ENCODE data around the gene UST. TPM values are rescaled to one million over a fixed set of nuclear protein-coding genes. Genes with fewer than 3 reads are reported as not detected.

UST gene
- total RNA-seq, 1 experiment from 2014 or later, result 32.1 TPM

DNA sequence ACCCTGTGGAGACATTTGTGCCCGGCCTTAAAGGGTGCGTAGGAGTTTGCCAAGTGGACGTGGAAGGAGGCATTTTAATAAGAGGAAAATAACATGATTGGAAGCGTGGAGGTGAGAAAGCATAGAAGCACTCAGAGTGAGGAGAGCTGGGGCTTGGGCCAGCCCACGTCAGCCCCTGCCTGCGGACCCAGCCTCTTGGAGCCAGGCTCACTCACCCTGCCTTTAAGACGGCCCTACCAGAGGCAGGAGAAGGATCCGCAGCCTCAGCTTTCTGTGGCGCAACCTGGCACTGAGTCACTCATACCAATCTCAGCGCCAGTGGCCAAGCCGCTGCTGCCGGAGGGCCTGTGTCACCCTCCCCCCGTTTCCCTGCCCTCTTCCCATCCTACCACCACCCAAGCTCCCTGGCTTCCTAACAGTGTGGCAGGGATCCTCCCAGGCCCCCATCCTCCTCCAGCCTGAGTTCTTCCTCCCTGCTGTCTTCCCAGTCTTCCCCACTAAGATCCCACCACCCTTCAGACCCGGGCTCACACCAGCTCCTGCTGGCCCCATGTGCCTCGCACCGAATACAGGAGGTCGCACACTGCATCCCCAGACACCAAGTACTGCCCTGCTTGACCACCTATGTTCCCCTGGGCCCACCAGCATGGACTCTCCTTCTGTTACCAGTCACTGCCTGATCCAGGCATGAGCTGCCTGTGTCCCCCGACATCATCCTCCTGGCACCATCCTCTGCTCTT, 285.2 kb downstream of the UST start:
- ChIA-PET CTCF (interaction anchor here (0.8 to 1.8 kb wide), 6 partner anchors 12 to 472 kb away, joined by 3 to 12 read pairs (median 3); no protein-coding TSS in a partner anchor), POLR2A (interaction anchor here (0.5 kb wide), 1 partner anchor 40 kb away, joined by 7 read pairs; no protein-coding TSS in a partner anchor)
- H3K9me3 Mint-ChIP-seq, result no peaks in the 10 kb centered on the region
- H3K27me3 Mint-ChIP-seq (ENCODE audit: low read depth), result no peaks in the 10 kb centered on the region
- H3K27ac Mint-ChIP-seq, result no peak overlapping the region
- no peak for TF ChIP-seq ZNF263 (CRISPR knock-in tag; IDR thresholded peaks at IDR 0.05; ENCODE audit: low read depth)
- no peak for TF ChIP-seq FOXP1 (CRISPR knock-in tag; IDR thresholded peaks at IDR 0.05; ENCODE audit: borderline replicate concordance)
- no peak for TF ChIP-seq ZNF396 (CRISPR knock-in tag; IDR thresholded peaks at IDR 0.05; ENCODE audit: borderline replicate concordance)
- TF ChIP-seq EMX1 (CRISPR knock-in tag; IDR thresholded peaks at IDR 0.05), result no peak
- TF ChIP-seq, protein P1, sequence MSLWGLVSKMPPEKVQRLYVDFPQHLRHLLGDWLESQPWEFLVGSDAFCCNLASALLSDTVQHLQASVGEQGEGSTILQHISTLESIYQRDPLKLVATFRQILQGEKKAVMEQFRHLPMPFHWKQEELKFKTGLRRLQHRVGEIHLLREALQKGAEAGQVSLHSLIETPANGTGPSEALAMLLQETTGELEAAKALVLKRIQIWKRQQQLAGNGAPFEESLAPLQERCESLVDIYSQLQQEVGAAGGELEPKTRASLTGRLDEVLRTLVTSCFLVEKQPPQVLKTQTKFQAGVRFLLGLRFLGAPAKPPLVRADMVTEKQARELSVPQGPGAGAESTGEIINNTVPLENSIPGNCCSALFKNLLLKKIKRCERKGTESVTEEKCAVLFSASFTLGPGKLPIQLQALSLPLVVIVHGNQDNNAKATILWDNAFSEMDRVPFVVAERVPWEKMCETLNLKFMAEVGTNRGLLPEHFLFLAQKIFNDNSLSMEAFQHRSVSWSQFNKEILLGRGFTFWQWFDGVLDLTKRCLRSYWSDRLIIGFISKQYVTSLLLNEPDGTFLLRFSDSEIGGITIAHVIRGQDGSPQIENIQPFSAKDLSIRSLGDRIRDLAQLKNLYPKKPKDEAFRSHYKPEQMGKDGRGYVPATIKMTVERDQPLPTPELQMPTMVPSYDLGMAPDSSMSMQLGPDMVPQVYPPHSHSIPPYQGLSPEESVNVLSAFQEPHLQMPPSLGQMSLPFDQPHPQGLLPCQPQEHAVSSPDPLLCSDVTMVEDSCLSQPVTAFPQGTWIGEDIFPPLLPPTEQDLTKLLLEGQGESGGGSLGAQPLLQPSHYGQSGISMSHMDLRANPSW (CRISPR knock-in tag; conservative IDR thresholded peaks at IDR 0.05; ENCODE audit: low read depth), result no peak
- TF ChIP-seq SMAD4 (CRISPR knock-in tag; IDR thresholded peaks at IDR 0.05), result no peak
- H3K4me1 Mint-ChIP-seq, result peaks cover 45% of the 10 kb centered on the region
- H3K36me3 Mint-ChIP-seq, result no peaks in the 10 kb centered on the region
- H3K4me3 Mint-ChIP-seq, result no peak overlapping the region
- peak; percentile 63 for ATAC-seq
- no peak for DNase-seq (ENCODE audit: low spot score)

DNA sequence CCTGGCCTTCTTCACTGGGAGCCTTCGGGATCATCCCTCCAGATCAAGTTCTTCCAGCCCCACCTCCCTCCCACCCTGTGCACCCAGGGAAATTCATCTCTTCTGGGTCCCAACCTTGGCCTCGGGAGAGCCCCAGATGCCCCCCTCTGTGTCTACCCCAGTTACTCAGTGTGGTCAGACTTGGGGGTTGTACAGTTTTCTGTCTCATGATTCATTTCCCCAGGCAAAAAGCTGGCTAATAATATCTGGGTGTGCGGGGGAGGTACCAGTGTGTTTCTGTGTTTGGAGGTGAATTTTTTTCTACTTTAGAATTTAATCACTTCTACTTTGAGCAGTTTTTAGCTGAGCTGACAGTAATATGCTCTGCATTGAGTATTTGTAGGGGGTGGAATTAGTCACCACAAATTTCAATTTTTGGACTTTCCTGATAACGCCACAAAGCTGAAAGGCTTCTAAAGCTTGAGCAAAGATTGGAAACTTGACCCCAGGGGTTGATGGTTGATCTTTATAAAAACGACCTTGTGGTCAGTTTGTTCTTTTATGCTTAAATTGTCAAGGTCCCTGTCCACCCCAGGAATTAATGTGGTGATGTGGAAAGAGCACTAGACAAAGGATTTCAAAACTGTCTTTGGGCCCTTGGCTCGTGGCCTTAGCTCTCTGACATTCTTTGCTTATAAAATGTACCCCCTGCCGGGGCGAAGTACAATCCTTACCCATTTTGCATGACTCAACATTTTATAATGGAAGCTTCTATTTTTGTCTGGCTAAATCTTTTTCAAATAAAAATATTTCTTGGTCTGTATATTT, 286.0 kb downstream of the UST start:
- Mint-ChIP-seq H3K27ac (no peak overlapping the region), H3K4me3 (no peak overlapping the region), H3K9me3 (no peaks in the 10 kb centered on the region), H3K27me3 (ENCODE audit: low read depth) (no peaks in the 10 kb centered on the region), H3K4me1 (peaks cover 53% of the 10 kb centered on the region), H3K36me3 (no peaks in the 10 kb centered on the region)
- CTCF ChIA-PET, result interaction anchor here (0.6 to 1.4 kb wide), 6 partner anchors 18 to 473 kb away, joined by 3 to 6 read pairs (median 4); no protein-coding TSS in a partner anchor
- DNase-seq (ENCODE audit: low spot score) (no peak), ATAC-seq (no peak)
- POLR2A ChIA-PET, result interaction anchor here (0.5 to 0.6 kb wide), 2 partner anchors 39 to 284 kb away, joined by 5 to 7 read pairs; no protein-coding TSS in a partner anchor
- TF ChIP-seq SMAD4 (CRISPR knock-in tag; IDR thresholded peaks at IDR 0.05), result no peak
- TF ChIP-seq NR3C1 (CRISPR knock-in tag; conservative IDR thresholded peaks at IDR 0.05; ENCODE audit: low read depth), result no peak
- no peak for TF ChIP-seq TP53 (CRISPR knock-in tag; IDR thresholded peaks at IDR 0.05)
- TF ChIP-seq, protein P2, sequence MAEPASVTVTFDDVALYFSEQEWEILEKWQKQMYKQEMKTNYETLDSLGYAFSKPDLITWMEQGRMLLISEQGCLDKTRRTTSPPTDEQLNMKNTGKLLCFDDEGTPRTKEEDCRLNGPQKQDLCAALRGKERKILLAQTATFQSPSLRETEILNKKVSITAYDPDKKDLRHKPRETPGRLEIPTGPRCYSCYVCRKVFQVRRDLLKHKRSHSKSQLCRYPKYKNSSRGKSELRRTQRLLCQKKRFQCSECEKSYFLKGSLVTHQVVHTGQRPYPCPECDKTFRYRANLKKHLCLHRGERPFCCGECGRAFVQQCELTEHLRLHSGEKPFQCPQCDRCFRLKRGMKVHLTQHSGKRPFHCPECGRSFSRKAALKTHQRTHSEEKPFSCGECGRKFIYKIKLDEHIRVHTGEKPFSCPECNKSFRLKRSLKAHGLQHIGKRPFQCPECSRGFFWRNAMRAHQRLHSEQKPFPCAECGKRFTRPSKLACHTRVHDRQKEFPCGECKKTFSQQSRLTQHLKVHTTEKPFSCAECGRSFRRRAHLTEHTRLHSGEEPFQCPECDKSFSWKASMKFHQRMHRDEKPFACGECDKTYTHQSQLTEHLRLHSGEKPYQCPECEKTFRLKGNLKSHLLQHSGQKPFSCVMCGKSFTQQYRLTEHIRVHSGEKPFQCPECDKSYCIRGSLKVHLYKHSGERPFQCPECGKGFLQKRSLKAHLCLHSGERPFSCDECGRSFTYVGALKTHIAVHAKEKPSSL (CRISPR knock-in tag; conservative IDR thresholded peaks at IDR 0.05), result no peak
- no peak for TF ChIP-seq MXD4 (CRISPR knock-in tag; IDR thresholded peaks at IDR 0.05; ENCODE audit: borderline replicate concordance)
- TF ChIP-seq, protein P3, sequence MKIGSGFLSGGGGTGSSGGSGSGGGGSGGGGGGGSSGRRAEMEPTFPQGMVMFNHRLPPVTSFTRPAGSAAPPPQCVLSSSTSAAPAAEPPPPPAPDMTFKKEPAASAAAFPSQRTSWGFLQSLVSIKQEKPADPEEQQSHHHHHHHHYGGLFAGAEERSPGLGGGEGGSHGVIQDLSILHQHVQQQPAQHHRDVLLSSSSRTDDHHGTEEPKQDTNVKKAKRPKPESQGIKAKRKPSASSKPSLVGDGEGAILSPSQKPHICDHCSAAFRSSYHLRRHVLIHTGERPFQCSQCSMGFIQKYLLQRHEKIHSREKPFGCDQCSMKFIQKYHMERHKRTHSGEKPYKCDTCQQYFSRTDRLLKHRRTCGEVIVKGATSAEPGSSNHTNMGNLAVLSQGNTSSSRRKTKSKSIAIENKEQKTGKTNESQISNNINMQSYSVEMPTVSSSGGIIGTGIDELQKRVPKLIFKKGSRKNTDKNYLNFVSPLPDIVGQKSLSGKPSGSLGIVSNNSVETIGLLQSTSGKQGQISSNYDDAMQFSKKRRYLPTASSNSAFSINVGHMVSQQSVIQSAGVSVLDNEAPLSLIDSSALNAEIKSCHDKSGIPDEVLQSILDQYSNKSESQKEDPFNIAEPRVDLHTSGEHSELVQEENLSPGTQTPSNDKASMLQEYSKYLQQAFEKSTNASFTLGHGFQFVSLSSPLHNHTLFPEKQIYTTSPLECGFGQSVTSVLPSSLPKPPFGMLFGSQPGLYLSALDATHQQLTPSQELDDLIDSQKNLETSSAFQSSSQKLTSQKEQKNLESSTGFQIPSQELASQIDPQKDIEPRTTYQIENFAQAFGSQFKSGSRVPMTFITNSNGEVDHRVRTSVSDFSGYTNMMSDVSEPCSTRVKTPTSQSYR (CRISPR knock-in tag; IDR thresholded peaks at IDR 0.05), result no peak
- no peak for TF ChIP-seq ATF1 (CRISPR knock-in tag; IDR thresholded peaks at IDR 0.05)
- TF ChIP-seq, protein P4, sequence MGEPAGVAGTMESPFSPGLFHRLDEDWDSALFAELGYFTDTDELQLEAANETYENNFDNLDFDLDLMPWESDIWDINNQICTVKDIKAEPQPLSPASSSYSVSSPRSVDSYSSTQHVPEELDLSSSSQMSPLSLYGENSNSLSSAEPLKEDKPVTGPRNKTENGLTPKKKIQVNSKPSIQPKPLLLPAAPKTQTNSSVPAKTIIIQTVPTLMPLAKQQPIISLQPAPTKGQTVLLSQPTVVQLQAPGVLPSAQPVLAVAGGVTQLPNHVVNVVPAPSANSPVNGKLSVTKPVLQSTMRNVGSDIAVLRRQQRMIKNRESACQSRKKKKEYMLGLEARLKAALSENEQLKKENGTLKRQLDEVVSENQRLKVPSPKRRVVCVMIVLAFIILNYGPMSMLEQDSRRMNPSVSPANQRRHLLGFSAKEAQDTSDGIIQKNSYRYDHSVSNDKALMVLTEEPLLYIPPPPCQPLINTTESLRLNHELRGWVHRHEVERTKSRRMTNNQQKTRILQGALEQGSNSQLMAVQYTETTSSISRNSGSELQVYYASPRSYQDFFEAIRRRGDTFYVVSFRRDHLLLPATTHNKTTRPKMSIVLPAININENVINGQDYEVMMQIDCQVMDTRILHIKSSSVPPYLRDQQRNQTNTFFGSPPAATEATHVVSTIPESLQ (CRISPR knock-in tag; IDR thresholded peaks at IDR 0.05), result no peak
- TF ChIP-seq, protein P5, sequence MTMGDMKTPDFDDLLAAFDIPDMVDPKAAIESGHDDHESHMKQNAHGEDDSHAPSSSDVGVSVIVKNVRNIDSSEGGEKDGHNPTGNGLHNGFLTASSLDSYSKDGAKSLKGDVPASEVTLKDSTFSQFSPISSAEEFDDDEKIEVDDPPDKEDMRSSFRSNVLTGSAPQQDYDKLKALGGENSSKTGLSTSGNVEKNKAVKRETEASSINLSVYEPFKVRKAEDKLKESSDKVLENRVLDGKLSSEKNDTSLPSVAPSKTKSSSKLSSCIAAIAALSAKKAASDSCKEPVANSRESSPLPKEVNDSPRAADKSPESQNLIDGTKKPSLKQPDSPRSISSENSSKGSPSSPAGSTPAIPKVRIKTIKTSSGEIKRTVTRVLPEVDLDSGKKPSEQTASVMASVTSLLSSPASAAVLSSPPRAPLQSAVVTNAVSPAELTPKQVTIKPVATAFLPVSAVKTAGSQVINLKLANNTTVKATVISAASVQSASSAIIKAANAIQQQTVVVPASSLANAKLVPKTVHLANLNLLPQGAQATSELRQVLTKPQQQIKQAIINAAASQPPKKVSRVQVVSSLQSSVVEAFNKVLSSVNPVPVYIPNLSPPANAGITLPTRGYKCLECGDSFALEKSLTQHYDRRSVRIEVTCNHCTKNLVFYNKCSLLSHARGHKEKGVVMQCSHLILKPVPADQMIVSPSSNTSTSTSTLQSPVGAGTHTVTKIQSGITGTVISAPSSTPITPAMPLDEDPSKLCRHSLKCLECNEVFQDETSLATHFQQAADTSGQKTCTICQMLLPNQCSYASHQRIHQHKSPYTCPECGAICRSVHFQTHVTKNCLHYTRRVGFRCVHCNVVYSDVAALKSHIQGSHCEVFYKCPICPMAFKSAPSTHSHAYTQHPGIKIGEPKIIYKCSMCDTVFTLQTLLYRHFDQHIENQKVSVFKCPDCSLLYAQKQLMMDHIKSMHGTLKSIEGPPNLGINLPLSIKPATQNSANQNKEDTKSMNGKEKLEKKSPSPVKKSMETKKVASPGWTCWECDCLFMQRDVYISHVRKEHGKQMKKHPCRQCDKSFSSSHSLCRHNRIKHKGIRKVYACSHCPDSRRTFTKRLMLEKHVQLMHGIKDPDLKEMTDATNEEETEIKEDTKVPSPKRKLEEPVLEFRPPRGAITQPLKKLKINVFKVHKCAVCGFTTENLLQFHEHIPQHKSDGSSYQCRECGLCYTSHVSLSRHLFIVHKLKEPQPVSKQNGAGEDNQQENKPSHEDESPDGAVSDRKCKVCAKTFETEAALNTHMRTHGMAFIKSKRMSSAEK (CRISPR knock-in tag; IDR thresholded peaks at IDR 0.05; ENCODE audit: borderline replicate concordance), result no peak
- TF ChIP-seq TEAD1 (CRISPR knock-in tag; IDR thresholded peaks at IDR 0.05), result no peak
- TF ChIP-seq ZNF263 (CRISPR knock-in tag; IDR thresholded peaks at IDR 0.05; ENCODE audit: low read depth), result no peak

Data from WTC11 (cell line).